ENCODE results near the gene ZIC1. TPM values are rescaled to one million over a fixed set of nuclear protein-coding genes. Genes with fewer than 3 reads are reported as not detected.
A peak's percentile ranks its signal among the peaks of the same experiment; 100 is the strongest.

Gene ZIC1
- total RNA-seq, result not detected
- long read RNA-seq, result 0 reads

- no peak for DNase-seq (ENCODE audit: low spot score)
Observed at GRCh38 chr3:147409143-147410115, at the start of gene ZIC1. TSS of gene ZIC1 (plus strand) at chr3:147409365. CDS start at chr3:147410113, 748 bp downstream.

- no peak for DNase-seq (ENCODE audit: low spot score)
Observed at GRCh38 chr3:147360051-147360439, 49.1 kb upstream of the ZIC1 start.

GRCh38 chr3:147360646-147361453, 48.3 kb upstream of the ZIC1 start:
- no peak for DNase-seq (ENCODE audit: low spot score)

GRCh38 chr3:147361454-147362420, 47.4 kb upstream of the ZIC1 start:
- DNase-seq (ENCODE audit: low spot score), result peak; percentile 84

- DNase-seq (ENCODE audit: low spot score), result no peak
Observed at GRCh38 chr3:147364771-147365170, 44.4 kb upstream of the ZIC1 start.

GRCh38 chr3:147365196-147366115, 43.7 kb upstream of the ZIC1 start:
- no peak for DNase-seq (ENCODE audit: low spot score)

- DNase-seq (ENCODE audit: low spot score), result no peak
Observed at GRCh38 chr3:147367676-147368075, 41.5 kb upstream of the ZIC1 start.

GRCh38 chr3:147368151-147368550, 41.0 kb upstream of the ZIC1 start:
- DNase-seq (ENCODE audit: low spot score), result no peak

GRCh38 chr3:147368561-147369221, 40.5 kb upstream of the ZIC1 start:
- no peak for DNase-seq (ENCODE audit: low spot score)

GRCh38 chr3:147369231-147369630, 39.9 kb upstream of the ZIC1 start:
- no peak for DNase-seq (ENCODE audit: low spot score)

- DNase-seq (ENCODE audit: low spot score), result no peak
Observed at GRCh38 chr3:147369661-147370123, 39.5 kb upstream of the ZIC1 start.

GRCh38 chr3:147370349-147370748, 38.8 kb upstream of the ZIC1 start:
- DNase-seq (ENCODE audit: low spot score), result no peak

- no peak for DNase-seq (ENCODE audit: low spot score)
Observed at GRCh38 chr3:147371140-147371539, 38.0 kb upstream of the ZIC1 start.

- no peak for DNase-seq (ENCODE audit: low spot score)
Observed at GRCh38 chr3:147371771-147372340, 37.3 kb upstream of the ZIC1 start.

- no peak for DNase-seq (ENCODE audit: low spot score)
Observed at GRCh38 chr3:147372525-147373027, 36.6 kb upstream of the ZIC1 start.

GRCh38 chr3:147373301-147373700, 35.9 kb upstream of the ZIC1 start:
- DNase-seq (ENCODE audit: low spot score), result no peak

- DNase-seq (ENCODE audit: low spot score), result no peak
Observed at GRCh38 chr3:147377412-147378367, 31.5 kb upstream of the ZIC1 start.
